Prostate gland (tissue), 2 donors: ENCODE data around the gene NT5M. TPM values are rescaled to one million over a fixed set of nuclear protein-coding genes. Genes with fewer than 3 reads are reported as not detected.
A peak's percentile ranks its signal among the peaks of the same experiment; 100 is the strongest.

Source experiments
- DNase-seq: peaks from one replicate; pipeline ENCODE4 v3.0.0-alpha.2; 2019; ENCODE audit warnings: low spot score
- H3K27ac ChIP-seq, 2 donors: fragments of 200-600 bp; sonication (generic); 2 replicates each; pipeline ENCODE4 v1.5.1; 2017 to 2019
- H3K27me3 ChIP-seq: fragments of 200-600 bp; sonication (generic); replicated peaks from 2 replicates; pipeline ENCODE4 v1.5.1; 2019; ENCODE audit not compliant: insufficient read depth
- H3K36me3 ChIP-seq, 2 donors: fragments of 200-600 bp; sonication (generic); 1 replicate in 1 of 2; 2 replicates in 1 of 2; pipeline versions ENCODE4 v1.5.1 to v1.8.1; 2017 to 2019
- H3K4me1 ChIP-seq: fragments of 200-600 bp; sonication (generic); replicated peaks from 2 replicates; pipeline ENCODE4 v1.5.1; 2019
- H3K4me3 ChIP-seq, 2 donors: fragments of 200-600 bp; sonication (generic); 2 replicates each; pipeline ENCODE4 v1.5.1; 2017 to 2019
- H3K9me3 ChIP-seq: fragments of 200-600 bp; sonication (generic); 2 replicates; pipeline ENCODE4 v1.5.1; 2017
- POLR2A ChIP-seq: fragments of 450-650 bp; IDR thresholded peaks from one replicate; pipeline ENCODE4 v1.6.1; 2016; ENCODE audit warnings: antibody characterized with exemption, mild to moderate bottlenecking
- POLR2AphosphoS5 ChIP-seq: sonication (generic); formaldehyde crosslinking; IDR thresholded peaks from one replicate; pipeline ENCODE4 v1.6.1; 2017; ENCODE audit warnings: antibody characterized with exemption
- WGBS: methylation state at CpG from one replicate; pipeline ENCODE4 v1.1.5; 2018; 5-methylcytosine and 5-hydroxymethylcytosine counted together
- intact Hi-C: fragments of 100-400 bp; cut with DNase I; formaldehyde crosslinking; loops from one replicate; pipeline ENCODE4 v1.14.2; 2022
- total RNA-seq, 2 donors: library from RNA; depleted of rRNA; stranded (reverse); fragments of >200 nt; gene quantifications; one replicate each; pipeline ENCODE4 v1.1.0, GENCODE V29; 2016
- TF ChIP-seq, protein P1 (sequence below), 4 experiments: fragments of 200-600 bp in 2 of 4; fragments of 450-650 bp in 2 of 4; sonication (generic) in 2 of 4; IDR thresholded peaks; 1 replicate in 3 of 4; 2 replicates in 1 of 4; pipeline ENCODE4 v1.5.1; 2016 to 2019; ENCODE audit warnings: antibody characterized with exemption in 4 of 4, mild to moderate bottlenecking in 2 of 4, moderate library complexity in 2 of 4

Gene NT5M
- total RNA-seq, 2 donors from 2014 or later, result 7.6 to 35.2 TPM

DNA sequence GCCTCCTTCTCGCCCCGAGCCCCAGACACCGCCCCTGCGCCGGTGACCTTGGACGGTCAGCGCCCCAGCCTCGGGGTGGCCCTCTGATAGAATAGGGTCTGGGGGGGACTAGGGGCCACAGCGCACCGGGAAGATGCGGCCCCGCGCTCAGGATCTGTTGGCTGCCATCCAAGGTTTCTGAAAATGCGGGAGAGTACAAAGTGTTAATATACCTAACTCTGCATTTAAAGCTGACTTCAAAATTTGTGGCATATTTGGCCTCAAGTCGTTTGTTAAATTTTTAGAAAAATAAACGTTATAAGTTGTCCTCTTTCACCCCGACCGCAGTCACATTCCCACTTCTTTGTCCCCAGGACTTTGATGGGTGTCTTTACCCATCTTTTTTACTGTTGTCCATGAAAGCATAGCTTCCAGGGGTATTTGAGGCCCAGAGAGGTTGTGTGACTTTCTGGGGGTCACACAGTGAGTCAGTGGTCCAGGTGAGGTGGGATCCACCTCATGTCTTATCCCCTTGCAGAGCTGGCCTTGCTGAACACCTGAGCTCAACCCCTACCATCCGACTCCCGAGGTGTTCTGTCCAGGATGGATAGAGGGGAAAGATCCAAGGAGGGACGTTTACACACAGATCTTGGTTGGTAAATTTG is 796 bp downstream of the NT5M start:
- Histone ChIP-seq H3K27me3 (no peaks in the 10 kb centered on the region), H3K4me3 (peak overlapping the region; percentile 49 to 53), H3K4me1 (no peaks in the 10 kb centered on the region), H3K36me3 (no peaks in the 10 kb centered on the region), H3K27ac (peak overlapping the region; percentile 37 to 58), H3K9me3 (no peaks in the 10 kb centered on the region)
- intact Hi-C loops, result loop anchor here (5.0 kb wide), 1 partner anchor 162 kb away; no protein-coding TSS in a partner anchor
- 22% methylated on average over 17 of the region's 21 CpGs for WGBS
- DNase-seq, result no peak
- TF ChIP-seq POLR2A, result no peak
- TF ChIP-seq POLR2AphosphoS5, result no peak
- TF ChIP-seq, protein P1, sequence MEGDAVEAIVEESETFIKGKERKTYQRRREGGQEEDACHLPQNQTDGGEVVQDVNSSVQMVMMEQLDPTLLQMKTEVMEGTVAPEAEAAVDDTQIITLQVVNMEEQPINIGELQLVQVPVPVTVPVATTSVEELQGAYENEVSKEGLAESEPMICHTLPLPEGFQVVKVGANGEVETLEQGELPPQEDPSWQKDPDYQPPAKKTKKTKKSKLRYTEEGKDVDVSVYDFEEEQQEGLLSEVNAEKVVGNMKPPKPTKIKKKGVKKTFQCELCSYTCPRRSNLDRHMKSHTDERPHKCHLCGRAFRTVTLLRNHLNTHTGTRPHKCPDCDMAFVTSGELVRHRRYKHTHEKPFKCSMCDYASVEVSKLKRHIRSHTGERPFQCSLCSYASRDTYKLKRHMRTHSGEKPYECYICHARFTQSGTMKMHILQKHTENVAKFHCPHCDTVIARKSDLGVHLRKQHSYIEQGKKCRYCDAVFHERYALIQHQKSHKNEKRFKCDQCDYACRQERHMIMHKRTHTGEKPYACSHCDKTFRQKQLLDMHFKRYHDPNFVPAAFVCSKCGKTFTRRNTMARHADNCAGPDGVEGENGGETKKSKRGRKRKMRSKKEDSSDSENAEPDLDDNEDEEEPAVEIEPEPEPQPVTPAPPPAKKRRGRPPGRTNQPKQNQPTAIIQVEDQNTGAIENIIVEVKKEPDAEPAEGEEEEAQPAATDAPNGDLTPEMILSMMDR (IDR thresholded peaks at IDR 0.05), result no peak

DNA sequence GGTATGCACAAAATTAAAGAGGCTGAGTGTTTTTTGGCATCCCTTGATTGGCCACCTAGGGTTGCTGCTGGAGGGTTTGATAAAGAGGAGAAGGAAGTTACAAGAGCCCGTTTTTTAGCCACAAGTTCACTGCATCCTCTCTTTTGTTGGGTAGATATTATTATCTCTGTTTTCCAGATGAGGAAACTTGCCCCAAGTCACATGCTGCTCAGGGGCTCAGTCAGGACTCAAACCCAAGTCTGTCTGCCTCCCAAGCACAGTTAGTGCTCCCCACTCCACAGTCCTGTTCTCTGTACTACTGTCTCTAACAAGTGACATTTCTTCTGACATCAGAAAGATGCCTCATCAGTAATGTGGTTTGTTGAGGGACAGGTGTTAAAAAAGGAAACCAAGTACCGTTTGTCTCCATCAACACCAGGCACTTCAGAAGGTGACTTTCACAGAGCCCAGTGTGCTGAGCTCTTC is 1.4 kb downstream of the NT5M start:
- Histone ChIP-seq H3K27ac (no peak overlapping the region), H3K9me3 (no peaks in the 10 kb centered on the region), H3K4me1 (no peaks in the 10 kb centered on the region), H3K36me3 (no peaks in the 10 kb centered on the region), H3K4me3 (no peak overlapping the region), H3K27me3 (no peaks in the 10 kb centered on the region)
- WGBS, result 56% methylated on average over 2 of the region's 2 CpGs
- DNase-seq, result no peak
- TF ChIP-seq POLR2AphosphoS5 (no peak), POLR2A (no peak)
- TF ChIP-seq, protein P1 (IDR thresholded peaks at IDR 0.05), result no peak
- intact Hi-C loops, result loop anchor here (5.0 kb wide), 1 partner anchor 162 kb away; no protein-coding TSS in a partner anchor

DNA sequence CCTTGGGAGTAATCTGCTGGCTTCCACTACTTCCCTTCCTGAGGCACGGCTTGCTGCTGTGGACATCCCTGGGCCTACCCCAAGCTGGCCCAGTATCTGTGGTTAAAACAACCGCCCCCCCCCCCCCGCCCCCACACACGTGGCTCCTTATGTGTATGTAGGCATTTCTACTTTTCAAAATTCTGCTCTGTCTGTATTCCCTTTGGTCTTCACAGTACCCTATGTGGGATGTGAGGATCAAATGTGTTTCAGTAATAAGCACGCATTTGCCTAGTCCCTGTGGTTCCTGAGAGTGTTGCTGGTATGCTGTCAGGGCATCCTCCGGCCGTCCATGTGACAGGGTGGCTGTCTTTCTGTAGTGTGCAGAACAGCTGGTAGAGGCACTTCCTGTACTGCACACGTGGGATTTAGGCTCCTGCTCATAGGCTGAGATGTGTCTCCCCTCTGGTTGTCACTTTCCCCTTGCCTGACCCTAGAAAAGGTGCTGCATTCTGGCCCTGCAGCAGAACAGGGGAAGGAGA is 2.2 kb downstream of the NT5M start:
- no peak overlapping the region for H3K4me3 ChIP-seq
- no peak for TF ChIP-seq POLR2AphosphoS5
- TF ChIP-seq, protein P1 (IDR thresholded peaks at IDR 0.05), result no peak
- TF ChIP-seq POLR2A, result no peak
- H3K36me3 ChIP-seq, result no peaks in the 10 kb centered on the region
- no peaks in the 10 kb centered on the region for H3K27me3 ChIP-seq
- WGBS, result 67% methylated on average over 8 of the region's 8 CpGs
- H3K27ac ChIP-seq, result no peak overlapping the region
- no peaks in the 10 kb centered on the region for H3K9me3 ChIP-seq
- no peak for DNase-seq
- intact Hi-C loops, result no loop called here
- H3K4me1 ChIP-seq, result no peaks in the 10 kb centered on the region

DNA sequence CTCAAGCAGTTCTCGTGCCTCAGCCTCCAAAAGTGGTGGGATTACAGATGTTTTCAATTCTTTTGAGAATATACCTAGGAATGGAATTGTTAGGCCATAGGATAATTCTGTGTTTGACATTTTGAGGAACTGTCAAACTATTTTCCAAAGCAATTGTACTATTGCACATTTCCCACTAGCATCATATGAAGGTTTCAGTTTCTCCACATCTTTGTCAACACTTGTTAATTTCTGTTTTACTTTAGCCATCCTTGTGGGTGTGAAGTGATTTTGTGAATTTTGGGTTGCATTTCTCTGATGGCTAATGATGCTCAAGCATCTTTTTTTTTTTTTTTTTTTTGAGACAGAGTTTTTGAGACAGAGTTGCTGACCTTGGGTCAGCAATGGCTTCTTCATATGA is 6.2 kb downstream of the NT5M start:
- Histone ChIP-seq H3K4me1 (no peaks in the 10 kb centered on the region), H3K27me3 (no peaks in the 10 kb centered on the region), H3K9me3 (no peaks in the 10 kb centered on the region), H3K36me3 (no peaks in the 10 kb centered on the region), H3K4me3 (no peak overlapping the region), H3K27ac (no peak overlapping the region)
- intact Hi-C loops, result no loop called here
- DNase-seq, result no peak
- TF ChIP-seq POLR2A, result no peak
- 100% methylated on average over 1 of the region's 1 CpG for WGBS

DNA sequence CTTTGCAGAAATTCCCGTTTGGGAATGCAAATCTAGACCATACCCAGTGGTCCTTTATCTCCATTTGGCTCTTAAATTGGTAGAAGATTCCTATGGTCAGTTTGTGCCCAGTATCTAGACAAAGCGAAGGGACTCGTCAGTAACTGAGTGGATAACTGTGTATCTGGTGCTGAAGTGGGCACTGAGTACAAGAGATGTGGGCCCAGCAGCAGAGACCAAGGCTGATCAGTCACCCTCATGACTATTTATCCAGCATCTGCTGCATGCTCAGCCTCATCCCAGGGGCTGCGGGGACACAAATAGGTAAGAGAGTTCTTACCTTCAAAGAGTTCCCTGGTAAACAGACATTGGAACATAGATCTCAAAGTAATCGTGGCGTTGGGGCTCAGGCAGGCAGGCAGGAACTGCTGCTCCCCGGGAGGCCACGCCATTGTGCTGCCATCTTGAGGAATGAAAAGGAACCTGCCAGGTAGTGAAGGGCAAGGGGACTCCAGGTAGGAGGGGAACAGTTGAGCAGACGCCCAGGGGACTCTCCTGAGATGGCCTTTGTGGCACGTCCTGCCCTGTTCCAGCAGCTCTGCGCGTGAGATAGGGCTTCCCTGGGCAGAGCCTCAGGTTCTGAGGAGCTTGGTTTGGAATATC is 10.3 kb downstream of the NT5M start:
- intact Hi-C loops, result loop anchor here (5.0 kb wide), 1 partner anchor 311 kb away; no protein-coding TSS in a partner anchor
- Histone ChIP-seq H3K27me3 (no peaks in the 10 kb centered on the region), H3K4me1 (no peaks in the 10 kb centered on the region), H3K36me3 (no peaks in the 10 kb centered on the region), H3K9me3 (no peaks in the 10 kb centered on the region), H3K27ac (no peak overlapping the region), H3K4me3 (no peak overlapping the region)
- TF ChIP-seq POLR2AphosphoS5, result peak; percentile 23
- no peak for TF ChIP-seq POLR2A
- TF ChIP-seq, protein P1 (IDR thresholded peaks at IDR 0.05), result peak in 3 of 4 experiments; percentile 36 to 73 (median 66)
- DNase-seq, result peak; percentile 60
- 46% methylated on average over 12 of the region's 12 CpGs for WGBS
